Mammary epithelial cell (primary cell): ENCODE results near the gene NT5DC4.

ENCODE experiments used
- EZH2 ChIP-seq: IDR thresholded peaks from 2 replicates; pipeline ENCODE4 v1.6.1; 2012; ENCODE audit warnings: low read length, inconsistent platforms, borderline replicate concordance
- TF ChIP-seq, protein P1 (sequence below), 2 donors: IDR thresholded peaks in 1 of 2; conservative IDR thresholded peaks in 1 of 2; 2 replicates each; pipeline ENCODE4 v1.5.1; 2011 to 2012; ENCODE audit warnings: inconsistent platforms in 2 of 2, low read length in 2 of 2, mild to moderate bottlenecking in 2 of 2, control low read depth in 1 of 2, low read depth in 1 of 2; ENCODE audit not compliant: insufficient read depth in 1 of 2; ENCODE audit errors: extremely low read depth in 1 of 2

DNA sequence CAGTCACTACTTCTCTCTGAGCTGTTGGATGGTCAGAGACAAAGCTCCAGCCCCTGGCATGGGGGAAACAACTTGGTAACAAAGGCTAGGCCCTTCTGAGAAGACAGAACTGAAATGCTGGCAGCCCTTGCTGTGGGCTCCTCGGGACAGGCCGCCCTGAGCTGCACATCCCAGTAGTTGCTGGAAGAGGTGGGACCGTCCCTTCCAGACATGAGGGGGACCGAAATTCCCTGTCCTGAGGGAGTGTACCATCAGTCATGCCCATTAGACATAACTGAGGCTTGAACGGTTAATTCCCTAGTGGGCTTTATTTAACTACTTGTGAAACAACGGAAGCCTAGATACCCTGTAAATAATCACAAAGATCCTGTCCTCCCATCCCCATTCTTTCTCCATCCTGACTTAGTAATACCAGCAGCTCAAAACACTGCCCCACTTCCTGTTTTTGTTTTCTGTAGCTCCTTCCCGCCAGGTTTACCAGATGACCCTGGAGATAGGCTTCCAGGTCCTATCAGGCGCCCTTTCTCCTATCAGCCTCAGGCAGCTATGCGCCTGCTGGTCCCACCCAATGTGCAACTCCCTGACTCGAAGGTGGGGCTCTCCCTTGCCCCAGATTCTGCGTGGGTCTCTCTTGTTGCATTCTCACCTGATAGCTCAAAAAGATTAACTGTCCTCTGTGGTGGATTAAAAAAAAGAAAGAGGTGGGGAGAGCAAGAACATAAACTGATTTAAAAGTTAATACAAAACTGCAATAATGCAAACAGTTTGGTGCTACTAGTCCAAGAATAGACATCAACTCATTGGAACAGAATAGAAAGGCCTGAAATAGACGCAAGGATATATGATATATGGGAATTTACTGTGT lies 37.0 kb upstream of the NT5DC4 start:
- TF ChIP-seq, protein P1, sequence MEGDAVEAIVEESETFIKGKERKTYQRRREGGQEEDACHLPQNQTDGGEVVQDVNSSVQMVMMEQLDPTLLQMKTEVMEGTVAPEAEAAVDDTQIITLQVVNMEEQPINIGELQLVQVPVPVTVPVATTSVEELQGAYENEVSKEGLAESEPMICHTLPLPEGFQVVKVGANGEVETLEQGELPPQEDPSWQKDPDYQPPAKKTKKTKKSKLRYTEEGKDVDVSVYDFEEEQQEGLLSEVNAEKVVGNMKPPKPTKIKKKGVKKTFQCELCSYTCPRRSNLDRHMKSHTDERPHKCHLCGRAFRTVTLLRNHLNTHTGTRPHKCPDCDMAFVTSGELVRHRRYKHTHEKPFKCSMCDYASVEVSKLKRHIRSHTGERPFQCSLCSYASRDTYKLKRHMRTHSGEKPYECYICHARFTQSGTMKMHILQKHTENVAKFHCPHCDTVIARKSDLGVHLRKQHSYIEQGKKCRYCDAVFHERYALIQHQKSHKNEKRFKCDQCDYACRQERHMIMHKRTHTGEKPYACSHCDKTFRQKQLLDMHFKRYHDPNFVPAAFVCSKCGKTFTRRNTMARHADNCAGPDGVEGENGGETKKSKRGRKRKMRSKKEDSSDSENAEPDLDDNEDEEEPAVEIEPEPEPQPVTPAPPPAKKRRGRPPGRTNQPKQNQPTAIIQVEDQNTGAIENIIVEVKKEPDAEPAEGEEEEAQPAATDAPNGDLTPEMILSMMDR (conservative IDR thresholded peaks at IDR 0.05 in 1 of 2, IDR thresholded peaks at IDR 0.05 in 1 of 2; ENCODE audit: extremely low read depth in 1 of 2, insufficient read depth in 1 of 2, low read depth in 1 of 2, low read length in 2 of 2) = no peak
- no peak for TF ChIP-seq EZH2
